Activated CD4-positive, CD25-positive, alpha-beta regulatory T cell treated with anti-CD3 and anti-CD28 coated beads, Interleukin-2, amount 50 U/mL, for 24 hours (primary cell): ENCODE data around the gene NR2C2.

Experiments
- ATAC-seq, 2 donors: fragments of 150-1000 bp; cut with Tn5 transposase; one replicate each; pipeline ENCODE4 v1.10.0; 2021; ENCODE audit warnings: mild to moderate bottlenecking in 1 of 2, moderate library complexity in 1 of 2

The NR2C2 gene

DNA sequence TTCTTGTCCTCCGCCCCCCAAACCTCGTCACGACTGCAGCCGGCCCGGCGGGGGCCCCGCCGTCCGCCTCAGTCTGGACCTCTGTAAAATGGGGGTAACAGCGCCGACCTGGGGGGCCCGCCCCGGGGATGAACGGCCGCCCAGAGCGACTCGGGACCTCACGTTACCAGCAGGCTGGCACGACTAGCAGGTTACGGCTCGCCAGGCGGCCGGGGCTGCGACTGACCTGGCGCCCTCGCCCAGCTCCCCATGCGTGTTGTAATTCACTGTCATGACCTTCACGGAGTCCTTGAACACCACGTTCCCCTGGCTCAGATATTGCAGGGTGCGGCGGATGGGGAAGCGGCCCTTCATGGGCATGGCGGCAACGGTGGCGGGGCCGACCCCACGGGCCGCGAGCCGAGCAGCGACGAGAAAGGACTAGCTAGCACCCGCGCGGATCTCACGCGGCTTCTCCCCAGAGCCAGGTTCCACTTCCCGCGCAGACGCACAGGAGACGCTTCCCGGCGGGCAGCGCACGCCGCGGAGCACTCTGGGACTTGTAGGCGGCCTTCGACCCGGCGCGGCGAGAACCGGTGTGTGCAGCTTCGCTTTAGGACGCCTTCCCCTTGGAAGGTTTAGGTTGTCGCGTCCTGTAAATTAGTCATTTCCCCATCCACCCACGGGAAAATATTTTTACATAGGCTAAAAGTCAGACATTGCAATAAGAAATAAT is 117.6 kb downstream of the NR2C2 start, which contains the start of gene MRPS25:
MRPS25 (minus strand) TSS at position 481 of the 715 bp plus-strand sequence; CDS start at position 360, 121 bp downstream.
- ATAC-seq, result peak; percentile 98

GRCh38 chr3:15065550-15066007 is 118.2 kb downstream of the NR2C2 start:
- no peak for ATAC-seq

DNA sequence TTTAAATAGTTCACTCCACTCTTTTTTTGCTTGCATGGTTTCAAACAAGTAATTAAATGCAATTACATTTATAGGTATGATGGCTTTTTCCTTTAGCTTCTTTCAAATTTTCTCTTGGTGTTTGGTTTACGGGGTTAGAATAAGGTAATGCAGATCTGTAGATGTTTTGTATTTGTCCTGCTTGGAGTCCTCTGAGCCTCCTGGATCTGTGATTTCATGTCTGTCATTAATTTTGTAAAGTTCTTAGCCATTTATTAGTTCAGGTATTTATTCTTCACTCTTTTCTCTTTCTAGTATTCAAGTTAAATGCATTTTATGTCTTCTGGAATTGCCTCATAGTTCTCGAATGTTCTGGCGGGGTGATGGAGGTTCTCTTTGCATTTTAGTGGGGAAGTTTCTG is 119.1 kb downstream of the NR2C2 start:
- no peak for ATAC-seq

DNA sequence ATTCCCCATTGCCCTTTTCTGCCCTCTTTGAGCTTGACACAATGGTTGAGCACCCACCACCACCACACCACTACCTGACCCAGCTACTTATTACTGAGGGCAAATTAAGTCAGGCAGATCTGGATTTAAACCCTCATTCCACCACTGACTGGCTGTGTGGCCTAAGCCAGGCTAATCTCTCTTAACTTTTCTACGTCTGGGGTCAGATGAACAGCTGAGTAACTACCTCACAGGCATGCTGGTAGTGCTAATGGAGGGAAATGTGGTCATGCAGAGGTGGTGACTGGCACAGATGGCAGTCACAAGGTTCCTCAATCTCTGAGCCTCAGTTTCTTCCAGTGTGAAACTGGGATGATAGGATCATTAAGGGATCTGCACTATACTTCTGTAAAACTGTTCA is 122.1 kb downstream of the NR2C2 start:
- ATAC-seq, result no peak

- no peak for ATAC-seq
Observed at GRCh38 chr3:15071699-15072098, 124.3 kb downstream of the NR2C2 start.

- no peak for ATAC-seq
Observed at GRCh38 chr3:15074500-15074899, 127.1 kb downstream of the NR2C2 start.

DNA sequence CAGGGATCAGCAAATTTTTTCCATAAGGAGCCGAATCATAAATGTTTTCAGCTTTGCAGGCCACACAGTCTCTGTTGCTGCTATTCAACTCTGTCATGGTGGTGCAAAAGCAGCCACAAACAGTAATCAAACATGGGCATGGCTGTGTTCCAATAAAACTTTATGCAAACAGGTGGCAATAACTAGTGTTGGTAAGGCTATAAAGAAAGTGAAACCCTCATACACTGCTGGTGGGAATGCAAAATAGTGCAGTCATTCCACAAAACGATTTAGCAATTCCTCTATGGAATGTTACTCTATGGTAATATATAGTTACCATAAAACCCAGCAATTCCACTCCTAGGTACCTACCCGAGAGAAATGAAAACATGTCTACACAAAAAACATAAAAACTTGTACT is 131.7 kb downstream of the NR2C2 start:
- no peak for ATAC-seq

DNA sequence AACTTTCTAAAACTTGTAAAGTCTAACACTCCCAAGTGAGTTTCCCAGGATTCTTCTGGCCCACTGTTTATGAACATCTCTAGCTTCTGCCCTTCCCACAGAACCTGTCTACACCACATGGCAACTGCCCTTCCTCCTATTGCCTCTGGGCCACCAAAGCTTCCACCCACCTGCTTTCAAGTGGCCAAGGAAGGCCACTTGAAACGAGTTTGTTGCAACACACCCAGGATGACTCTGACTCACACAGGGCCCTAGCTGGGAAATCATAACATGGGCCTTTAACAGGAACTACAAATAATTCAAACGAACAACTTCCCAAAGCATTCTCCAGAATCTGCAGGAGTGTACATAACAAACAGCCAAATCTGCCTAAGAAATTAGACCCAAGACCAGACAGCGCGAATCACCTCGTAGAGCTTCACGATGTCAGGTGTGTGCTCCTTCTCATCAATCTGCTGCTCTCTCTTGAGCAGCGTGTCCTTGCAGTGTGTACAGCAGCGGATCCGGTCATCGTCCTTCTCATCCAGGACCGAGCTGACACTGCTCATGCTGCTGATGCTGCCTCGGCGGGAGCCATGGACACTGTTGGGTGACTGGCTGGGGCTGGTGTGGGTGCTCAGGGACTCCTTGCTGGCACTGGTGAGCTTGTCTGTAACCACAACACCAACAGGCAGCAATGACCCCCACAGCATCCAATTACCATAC is 134.7 kb downstream of the NR2C2 start:
- no peak for ATAC-seq

DNA sequence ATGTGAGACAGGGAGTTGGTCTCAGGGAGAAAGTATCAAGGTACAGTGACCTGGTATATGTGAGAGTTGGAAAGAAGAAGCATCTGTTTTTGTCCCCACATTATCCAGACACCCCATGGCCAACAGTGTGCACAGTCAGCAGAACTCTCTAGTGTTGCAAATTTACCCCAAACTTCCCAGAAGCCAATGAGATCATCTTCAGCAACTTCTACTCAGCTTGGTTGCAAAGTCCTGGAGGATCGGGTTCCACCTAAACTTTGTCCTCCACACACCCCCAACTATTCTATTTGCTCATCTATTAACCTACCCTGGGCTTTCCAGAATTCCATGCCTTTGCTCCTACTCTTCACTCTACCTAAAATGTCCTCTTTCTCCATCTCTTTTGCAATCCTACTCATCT is 135.9 kb downstream of the NR2C2 start:
- no peak for ATAC-seq

DNA sequence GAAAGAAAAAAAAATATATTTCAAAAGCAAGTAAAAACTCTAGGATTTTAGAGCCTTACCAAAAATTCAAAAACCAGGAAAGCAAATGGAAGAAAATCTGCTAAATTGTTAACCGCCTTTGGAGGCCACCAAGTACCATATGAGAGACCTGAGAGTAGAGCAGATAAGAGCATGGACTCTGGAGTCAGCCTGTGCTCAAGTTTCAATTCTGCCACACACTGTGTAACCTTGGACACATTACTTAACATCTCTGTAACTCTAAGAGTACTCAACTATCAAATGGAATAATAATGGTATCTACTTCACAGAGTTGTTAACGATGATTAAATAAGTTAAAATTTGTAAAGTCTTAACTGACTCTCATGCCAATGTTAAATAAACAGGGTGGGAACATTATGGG is 138.9 kb downstream of the NR2C2 start:
- ATAC-seq, result no peak

DNA sequence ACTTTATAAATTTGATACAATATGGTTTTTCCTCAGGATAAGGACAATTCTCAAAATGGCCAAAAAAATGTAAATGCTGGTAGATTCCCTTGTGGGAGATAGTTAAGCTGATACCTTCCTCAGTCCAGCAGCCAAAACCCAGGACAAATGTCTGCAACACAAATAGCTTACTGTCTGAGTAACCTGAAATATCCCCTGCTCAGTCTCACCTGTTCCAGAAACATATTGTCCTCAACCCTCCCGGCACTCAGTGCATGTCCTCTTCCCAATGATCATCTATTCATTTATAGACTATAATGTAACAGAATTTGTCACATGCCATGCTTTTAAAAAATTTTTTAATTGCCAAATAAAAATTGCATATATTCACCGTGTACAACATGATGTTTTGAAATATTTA is 139.3 kb downstream of the NR2C2 start:
- no peak for ATAC-seq

GRCh38 chr3:15089201-15089600 is 141.8 kb downstream of the NR2C2 start:
- no peak for ATAC-seq

GRCh38 chr3:15091575-15091974 is 144.2 kb downstream of the NR2C2 start:
- ATAC-seq, result no peak

DNA sequence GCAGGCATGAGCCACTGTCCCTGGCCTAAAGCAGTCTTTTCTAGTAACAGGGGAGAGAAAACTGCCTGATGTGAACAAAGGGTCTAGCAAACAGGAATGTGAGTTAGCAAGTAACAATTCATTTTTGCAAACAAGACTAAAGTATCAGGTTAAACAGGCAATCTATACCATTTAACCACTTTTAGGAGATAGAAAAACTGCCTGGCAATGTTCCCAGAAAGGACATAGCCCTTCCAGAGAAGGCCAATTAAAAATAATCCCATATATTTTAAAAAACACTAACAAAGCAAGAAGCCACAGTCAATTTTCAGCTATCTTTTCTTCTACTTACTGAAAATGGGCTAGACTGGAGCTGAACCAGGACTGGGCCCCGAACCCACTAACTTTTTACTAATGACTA is 145.3 kb downstream of the NR2C2 start:
- ATAC-seq, result no peak

GRCh38 chr3:15094187-15094875 is 146.9 kb downstream of the NR2C2 start:
- ATAC-seq, result no peak

DNA sequence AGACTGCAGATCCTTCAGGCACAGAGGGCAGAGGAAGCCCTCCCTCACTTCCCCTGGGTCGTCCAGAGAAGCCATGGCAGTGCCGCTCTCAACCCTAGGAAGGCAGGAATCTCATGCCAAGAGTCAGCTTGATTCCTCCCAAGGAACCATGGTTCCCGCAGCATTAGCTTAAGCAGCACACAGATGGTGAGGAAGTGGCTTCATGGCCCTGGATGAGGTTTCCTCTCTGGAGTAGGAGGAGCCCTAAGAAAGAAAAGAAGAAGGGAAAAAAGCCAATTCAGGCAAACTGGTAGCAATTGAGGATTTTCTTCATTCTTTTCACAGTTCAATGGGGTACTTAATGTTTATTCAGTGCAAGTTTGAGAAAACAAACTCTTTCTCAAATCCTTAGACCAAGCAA is 148.7 kb downstream of the NR2C2 start:
- ATAC-seq, result no peak

GRCh38 chr3:15097891-15098290 is 150.5 kb downstream of the NR2C2 start:
- no peak for ATAC-seq
